ENCODE results near the gene MFSD6.

MFSD6 gene

DNA sequence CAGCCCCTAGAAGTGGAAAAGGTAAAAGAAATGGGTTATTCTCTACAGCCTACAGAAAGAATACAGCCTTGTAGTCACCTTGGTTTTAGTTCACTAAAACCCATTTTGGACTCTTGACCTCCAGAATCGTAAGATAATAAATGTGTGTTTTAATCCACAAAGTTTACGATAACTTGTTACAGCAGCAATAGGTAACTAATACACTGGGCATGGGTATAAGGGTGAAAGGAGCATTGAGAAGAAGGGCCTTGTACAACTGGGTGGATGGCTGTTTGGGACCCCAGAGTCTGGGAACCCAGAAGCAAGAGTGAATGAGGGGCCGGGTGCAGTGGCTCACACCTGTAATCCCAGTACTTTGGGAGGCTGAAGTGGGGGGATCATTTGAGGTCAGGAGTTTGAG lies 2.2 kb upstream of the MFSD6 start:
- no peak for TF ChIP-seq CTCF (conservative IDR thresholded peaks at IDR 0.05)
- TF ChIP-seq ZFX (IDR thresholded peaks at IDR 0.05), result no peak
- no peak overlapping the region for H3K27ac ChIP-seq

- TF ChIP-seq ZFX (IDR thresholded peaks at IDR 0.05), result no peak
- TF ChIP-seq CTCF (conservative IDR thresholded peaks at IDR 0.05), result no peak
- no peak overlapping the region for H3K27ac ChIP-seq
These were observed 1.4 kb upstream of the MFSD6 start for GRCh38 chr2:190406805-190407204.

GRCh38 chr2:190407246-190407661 lies 901 bp upstream of the MFSD6 start:
- peak overlapping the region; percentile 65; the same call in 1 of the 2 replicates for H3K27ac ChIP-seq
- TF ChIP-seq ZFX (IDR thresholded peaks at IDR 0.05) (no peak), CTCF (conservative IDR thresholded peaks at IDR 0.05) (no peak)

DNA sequence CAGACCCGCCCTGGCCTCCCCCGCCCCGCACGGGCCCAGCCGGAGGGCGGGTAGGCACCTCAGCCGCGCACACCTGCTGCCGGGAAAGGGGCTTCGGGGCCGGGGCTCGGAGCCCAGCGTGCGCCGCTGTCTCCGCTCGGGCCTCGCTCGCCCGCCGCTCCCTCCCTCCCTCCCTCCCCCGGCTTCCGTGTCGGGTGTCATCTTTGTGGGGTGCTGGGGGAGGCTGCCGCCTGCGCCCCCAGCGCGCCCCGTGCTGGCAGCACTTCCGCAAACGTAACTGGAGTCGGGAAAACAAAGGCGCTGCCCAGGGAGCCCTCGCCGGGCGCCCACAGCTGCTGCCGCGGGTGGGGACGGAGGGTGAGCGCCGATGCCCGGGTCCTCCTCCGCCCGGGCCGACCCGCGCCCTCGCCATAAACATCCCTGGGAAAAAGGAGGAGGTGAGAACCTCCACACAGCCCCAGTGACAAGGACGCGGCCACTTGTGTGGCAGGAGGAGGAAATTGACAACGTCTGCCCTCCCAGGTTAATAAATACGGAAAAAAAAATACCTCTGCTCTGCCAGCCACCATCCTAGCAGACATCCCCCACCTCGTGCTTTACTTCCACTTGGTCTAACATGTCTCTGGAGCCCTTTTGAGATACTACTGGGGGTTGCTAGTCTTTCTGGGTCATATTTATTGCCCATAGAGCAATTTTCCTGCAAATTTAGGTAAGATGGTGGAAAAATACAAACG lies 550 bp downstream of the MFSD6 start:
- peak overlapping the region; percentile 65 for H3K27ac ChIP-seq
- TF ChIP-seq CTCF (conservative IDR thresholded peaks at IDR 0.05), result no peak
- peak; percentile 37 for TF ChIP-seq ZFX (IDR thresholded peaks at IDR 0.05)

- H3K27ac ChIP-seq, result no peak overlapping the region
- TF ChIP-seq CTCF (conservative IDR thresholded peaks at IDR 0.05), result no peak
- no peak for TF ChIP-seq ZFX (IDR thresholded peaks at IDR 0.05)
These were observed 1.5 kb downstream of the MFSD6 start for GRCh38 chr2:190409616-190410015.

- no peak overlapping the region for H3K27ac ChIP-seq
- TF ChIP-seq CTCF (conservative IDR thresholded peaks at IDR 0.05) (no peak), ZFX (IDR thresholded peaks at IDR 0.05) (no peak)
These were observed 2.0 kb downstream of the MFSD6 start for GRCh38 chr2:190410166-190410565.

DNA sequence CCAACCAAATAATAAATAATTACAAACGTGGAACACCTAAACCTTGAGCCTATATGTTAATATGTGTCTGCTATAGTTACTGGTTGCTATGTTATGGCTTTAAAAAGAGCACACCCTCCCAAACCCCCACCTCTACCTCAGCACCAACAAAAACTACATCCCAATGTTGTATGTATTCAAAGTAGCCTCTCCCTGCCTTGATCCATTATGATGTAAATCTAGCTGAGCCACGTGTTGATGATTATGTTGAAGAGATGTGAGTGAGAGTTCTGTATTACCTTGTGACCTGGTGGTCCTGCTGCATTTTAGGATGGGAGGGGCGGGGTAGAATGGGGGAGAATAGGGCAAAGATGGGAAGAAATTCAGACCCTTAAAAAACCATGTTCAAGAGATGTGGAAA lies 4.8 kb downstream of the MFSD6 start:
- TF ChIP-seq ZFX (IDR thresholded peaks at IDR 0.05) (no peak), CTCF (conservative IDR thresholded peaks at IDR 0.05) (no peak)
- H3K27ac ChIP-seq, result peak overlapping the region; percentile 24; the same call in 1 of the 2 replicates
